K562 (cell line): Measurements from ENCODE around the gene ESRRG. TPM values are rescaled to one million over a fixed set of nuclear protein-coding genes. Genes with fewer than 3 reads are reported as not detected.
"Not testable (repeated sequence)": the region's sequence is repeated elsewhere in the genome, so short reads cannot be mapped to it uniquely, and the experiment has no call there.

Source experiments
- ATAC-seq: fragments of 200-7000 bp; cut with Tn5 transposase; 3 replicates; pipeline ENCODE4 v1.9.1; 2020; ENCODE audit warnings: moderate library complexity
- BruUV-seq: library from RNA; stranded (reverse); fragments of 400-500 nt; replicated peaks from 2 replicates; lab custom pipeline; 2021; lab: Mats Ljungman, UMichigan
- CTCF ChIA-PET: fragments of 300-600 bp; formaldehyde crosslinking; extraction: SDS; loops from one replicate; lab custom pipeline; 2021; ENCODE audit warnings: low intra/inter-chr PET ratio; lab: Yijun Ruan, JAX
- POLR2A ChIA-PET: fragments of 300-600, 350-650 bp; sonication (Branson Sonifier 250); formaldehyde crosslinking; extraction: SDS; loops from one replicate; lab custom pipeline; 2021; ENCODE audit warnings: antibody characterized with exemption, inconsistent platforms; lab: Yijun Ruan, JAX
- DNase-seq, 4 experiments: peaks; one replicate each; pipeline versions ENCODE4 v3.0.0 to v3.0.0-alpha.2; 2011 to 2018; ENCODE audit warnings: low spot score in 3 of 4, mixed read lengths in 3 of 4; ENCODE audit errors: extremely low read depth in 1 of 4
- FAIRE-seq: peaks from 2 replicates; lab custom pipeline; 2011; peaks lifted over from hg19 to GRCh38; lab: Jason Lieb, UNC
- H2AFZ ChIP-seq: 2 replicates; pipeline ENCODE4 v1.6.0; 2011; ENCODE audit warnings: low read depth, low read length, control low read depth, inconsistent platforms
- H3K27ac ChIP-seq: fragments of 200-600 bp; 3 replicates; pipeline ENCODE4 v1.8.0; 2011; ENCODE audit warnings: low read depth, mild to moderate bottlenecking, control low read depth, inconsistent platforms, low read length, moderate library complexity, mixed read lengths; ENCODE audit errors: extremely low read depth
- H3K27me3 ChIP-seq, 2 experiments: fragments of 300-600 bp in 1 of 2; 2 replicates in 1 of 2; 3 replicates in 1 of 2; pipeline versions ENCODE4 v1.6.0 to v1.8.0; 2011; ENCODE audit warnings: inconsistent platforms in 2 of 2, low read length in 2 of 2, mild to moderate bottlenecking in 1 of 2, mixed read lengths in 1 of 2, moderate library complexity in 1 of 2; ENCODE audit not compliant: control insufficient read depth in 2 of 2, insufficient read depth in 2 of 2
- H3K36me3 ChIP-seq: fragments of 300-600 bp; 3 replicates; pipeline ENCODE4 v1.8.0; 2011; ENCODE audit warnings: mild to moderate bottlenecking, low read length, inconsistent platforms; ENCODE audit not compliant: control insufficient read depth, insufficient read depth
- H3K4me1 ChIP-seq, 2 experiments: fragments of 200-600 bp in 1 of 2; replicated peaks in 1 of 2; 2 replicates in 1 of 2; 3 replicates in 1 of 2; pipeline versions ENCODE4 v1.5.1 to v1.8.0; 2011; ENCODE audit warnings: inconsistent platforms in 2 of 2, low read length in 2 of 2, mild to moderate bottlenecking in 1 of 2, mixed read lengths in 1 of 2, moderate library complexity in 1 of 2; ENCODE audit not compliant: control insufficient read depth in 2 of 2, insufficient read depth in 2 of 2
- H3K4me2 ChIP-seq: 2 replicates; pipeline ENCODE4 v1.6.1; 2011; ENCODE audit warnings: low read length, control low read depth, inconsistent platforms, mixed read lengths; ENCODE audit not compliant: insufficient read depth
- H3K4me3 ChIP-seq: fragments of 200-600 bp; sonication (generic), shearing (Covaris generic); 2 replicates; pipeline ENCODE4 v1.5.1; 2016; ENCODE audit warnings: control low read depth, inconsistent platforms
- H3K79me2 ChIP-seq: fragments of 200-600 bp; 3 replicates; pipeline ENCODE4 v1.8.0; 2011; ENCODE audit warnings: low read length, inconsistent platforms; ENCODE audit not compliant: control insufficient read depth, insufficient read depth
- H3K9ac ChIP-seq, 2 experiments: 2 replicates each; pipeline versions ENCODE4 v1.6.0 to v1.6.1; 2011; ENCODE audit warnings: low read depth in 2 of 2, low read length in 2 of 2, control low read depth in 1 of 2, inconsistent platforms in 1 of 2, mild to moderate bottlenecking in 1 of 2, mixed read lengths in 1 of 2; ENCODE audit not compliant: insufficient read depth in 1 of 2
- H3K9me1 ChIP-seq: one replicate; pipeline ENCODE4 v1.6.0; 2011; ENCODE audit warnings: inconsistent platforms, mild to moderate bottlenecking, low read length, moderate library complexity; ENCODE audit not compliant: control insufficient read depth, insufficient read depth
- H3K9me3 ChIP-seq: replicated peaks from 2 replicates; pipeline ENCODE4 v1.5.1; 2011; ENCODE audit warnings: low read depth, low read length, inconsistent platforms; ENCODE audit not compliant: control insufficient read depth, insufficient read depth
- H4K20me1 ChIP-seq: replicated peaks from 2 replicates; pipeline ENCODE4 v1.6.1; 2011; ENCODE audit warnings: low read length, inconsistent platforms, mixed read lengths; ENCODE audit not compliant: control insufficient read depth, insufficient read depth
- ARID1B ChIP-seq: fragments of 450-650 bp; IDR thresholded peaks from 2 replicates; pipeline ENCODE4 v1.6.1; 2016; ENCODE audit warnings: antibody characterized with exemption, mild to moderate bottlenecking, inconsistent platforms
- CBX5 ChIP-seq: IDR thresholded peaks from 2 replicates; pipeline ENCODE4 v1.6.1; 2014; ENCODE audit warnings: low read depth, borderline replicate concordance
- FOXM1 ChIP-seq, 2 experiments: fragments of 450-650 bp in 1 of 2; sonication (generic) in 1 of 2; formaldehyde crosslinking in 1 of 2; IDR thresholded peaks; 2 replicates each; pipeline versions ENCODE4 v1.6.1 to v1.9.0; 2017 to 2022; ENCODE audit warnings: low read depth in 2 of 2, mild to moderate bottlenecking in 2 of 2, missing genetic modification reagents in 1 of 2, moderate library complexity in 1 of 2
- GTF3C2 ChIP-seq: IDR thresholded peaks from 3 replicates; pipeline ENCODE4 v1.6.1; 2011; ENCODE audit warnings: borderline replicate concordance, mild to moderate bottlenecking, moderate library complexity; ENCODE audit not compliant: insufficient read length; ENCODE audit errors: extremely low read depth
- NCOA1 ChIP-seq: fragments of 450-650 bp; IDR thresholded peaks from 2 replicates; pipeline ENCODE4 v1.6.1; 2016; ENCODE audit warnings: low read depth
- PHTF2 ChIP-seq: fragments of 250-450 bp; sonication (Bioruptor Pico); IDR thresholded peaks from 2 replicates; pipeline ENCODE4 v1.5.0; 2021; ENCODE audit warnings: mild to moderate bottlenecking
- RAD21 ChIP-seq, 2 experiments: fragments of 250-450 bp in 1 of 2; fragments of 450-650 bp in 1 of 2; sonication (Bioruptor Pico) in 1 of 2; formaldehyde crosslinking in 1 of 2; IDR thresholded peaks in 1 of 2; conservative IDR thresholded peaks in 1 of 2; 2 replicates each; pipeline versions ENCODE4 v1.4.0 to v1.8.0; 2020 to 2022; ENCODE audit warnings: mild to moderate bottlenecking in 2 of 2, moderate library complexity in 1 of 2
- SP2 ChIP-seq: IDR thresholded peaks from 2 replicates; pipeline ENCODE4 v1.6.1; 2011; ENCODE audit warnings: mild to moderate bottlenecking, low read depth, low read length, moderate library complexity; ENCODE audit not compliant: poor library complexity, severe bottlenecking; ENCODE audit errors: extremely low read depth
- SREBF1 ChIP-seq: fragments of 150-350 bp; IDR thresholded peaks from 2 replicates; pipeline ENCODE4 v1.6.1; 2014; ENCODE audit warnings: antibody characterized with exemption, low read depth, low read length, borderline replicate concordance
- TAF7 ChIP-seq: fragments of 450-650 bp; IDR thresholded peaks from 2 replicates; pipeline ENCODE4 v1.6.1; 2016; ENCODE audit warnings: missing genetic modification characterization, missing compliant biosample characterization
- THAP7 ChIP-seq: fragments of 250-450 bp; sonication (Bioruptor Pico); IDR thresholded peaks from 2 replicates; pipeline ENCODE4 v1.5.0; 2021
- ZNF274 ChIP-seq: IDR thresholded peaks from 2 replicates; pipeline ENCODE4 v1.6.1; 2011; ENCODE audit warnings: low read depth, mild to moderate bottlenecking, low read length, moderate library complexity, borderline replicate concordance
- ZNF696 ChIP-seq: fragments of 250-450 bp; sonication (Bioruptor Pico); conservative IDR thresholded peaks from 2 replicates; pipeline ENCODE4 v1.4.0; 2020; ENCODE audit warnings: mild to moderate bottlenecking, moderate library complexity
- WGBS: fragments of 100-300 bp; shearing (Covaris generic); methylation state at CpG from one replicate; pipeline ENCODE4 v1.1.6; 2016; ENCODE audit warnings: low coverage, mixed read lengths; ENCODE audit not compliant: insufficient coverage; ENCODE audit errors: missing lambda C conversion rate; 5-methylcytosine and 5-hydroxymethylcytosine counted together
- in situ Hi-C: fragments of 300-500 bp; cut with MboI; formaldehyde crosslinking; loops from 4 replicates; pipeline ENCODE4 v1.15.0; 2018; ENCODE audit warnings: inconsistent platforms, mixed read lengths
- intact Hi-C: fragments of 100-400 bp; cut with micrococcal nuclease; formaldehyde crosslinking; loops from 2 replicates; pipeline ENCODE4 v1.14.2; 2022
- polyA plus RNA-seq, 8 experiments: library from polyadenylated mRNA; depleted of rRNA in 4 of 8; stranded (reverse) in 5 of 8; unstranded in 3 of 8; fragments of >200 nt; fragmentation: Nextera tagmentation in 2 of 8; fragmentation: Illumina TruSeq in 1 of 8; extraction: Ambion mirVana in 2 of 8; extraction: Trizol in 1 of 8; gene quantifications; 2 replicates each; pipeline versions ENCODE4 v1.2.1 to v1.2.3, GENCODE V29; 2011 to 2014; ENCODE audit warnings: inconsistent platforms in 1 of 8, missing spikeins in 1 of 8
- total RNA-seq, 7 experiments: library from RNA; depleted of rRNA in 6 of 7; stranded (reverse); fragments of >200 nt in 6 of 7; fragmentation: Illumina TruSeq in 2 of 7; extraction: Trizol in 2 of 7; gene quantifications; 2 replicates each; pipeline versions ENCODE4 v1.2.1 to v1.2.3, GENCODE V29; 2011 to 2021; ENCODE audit warnings: low replicate concordance in 1 of 7

Gene ESRRG
- total and polyA plus RNA-seq, 9 of the 15 experiments (the other 6 are each of a cell fraction or from before 2014, with no cell fraction given) = not detected

GRCh38 chr1:216704065-216704464 lies 19.2 kb downstream of the ESRRG start:
- H3K4me1 ChIP-seq, ATAC-seq, FAIRE-seq, H3K9me3 ChIP-seq, POLR2A ChIA-PET, H3K4me3 ChIP-seq, H3K27ac ChIP-seq, in situ Hi-C loops, intact Hi-C loops, H3K9ac ChIP-seq, H4K20me1 ChIP-seq, H3K79me2 ChIP-seq, H3K36me3 ChIP-seq, CTCF ChIA-PET, DNase-seq, H3K4me2 ChIP-seq, H2AFZ ChIP-seq, H3K27me3 ChIP-seq, BruUV-seq, H3K9me1 ChIP-seq: not testable (repeated sequence)
- WGBS = 0% methylated on average over 9 of the region's 9 CpGs

- no TSS peak for BruUV-seq
- H3K4me1 ChIP-seq = no peaks in the 10 kb centered on the region
- DNase-seq (no peak), FAIRE-seq (no peak), ATAC-seq (no peak)
- no peaks in the 10 kb centered on the region for H3K79me2 ChIP-seq
- 0% methylated on average over 3 of the region's 3 CpGs for WGBS
- no peaks in the 10 kb centered on the region for H3K9me3 ChIP-seq
- H3K27ac ChIP-seq = no peak overlapping the region
- no peaks in the 10 kb centered on the region for H4K20me1 ChIP-seq
- CTCF ChIA-PET = no interaction called here
- no peak overlapping the region for H3K4me3 ChIP-seq
- no peaks in the 10 kb centered on the region for H3K9me1 ChIP-seq
- H3K27me3 ChIP-seq = no peaks in the 10 kb centered on the region
- no peak overlapping the region for H2AFZ ChIP-seq
- no peaks in the 10 kb centered on the region for H3K36me3 ChIP-seq
- no peak overlapping the region for H3K9ac ChIP-seq
- intact Hi-C loops = no loop called here
- no peak overlapping the region for H3K4me2 ChIP-seq
- POLR2A ChIA-PET = no interaction called here
- in situ Hi-C loops = no loop called here
- TF ChIP-seq THAP7 (CRISPR knock-in tag) (no peak), ARID1B (no peak), RAD21 (CRISPR knock-in tag; conservative IDR thresholded peaks at IDR 0.05 in 1 of 2, IDR thresholded peaks at IDR 0.05 in 1 of 2) (no peak), TAF7 (tag) (no peak), SP2 (no peak), GTF3C2 (no peak), CBX5 (no peak), SREBF1 (no peak), ZNF274 (no peak), NCOA1 (no peak), ZNF696 (CRISPR knock-in tag) (no peak), FOXM1 (IDR thresholded peaks at IDR 0.05; ENCODE audit: low read depth) (no peak), FOXM1 (CRISPR knock-in tag; IDR thresholded peaks at IDR 0.05; ENCODE audit: low read depth) (no peak), PHTF2 (no peak)
These were observed 21.1 kb downstream of the ESRRG start for GRCh38 chr1:216702170-216702569.
